Measurements from ENCODE around the gene DDX47. TPM values are rescaled to one million over a fixed set of nuclear protein-coding genes. Genes with fewer than 3 reads are reported as not detected.

The DDX47 gene
- total RNA-seq, 2 experiments from 2014 or later: 153 TPM

DNA sequence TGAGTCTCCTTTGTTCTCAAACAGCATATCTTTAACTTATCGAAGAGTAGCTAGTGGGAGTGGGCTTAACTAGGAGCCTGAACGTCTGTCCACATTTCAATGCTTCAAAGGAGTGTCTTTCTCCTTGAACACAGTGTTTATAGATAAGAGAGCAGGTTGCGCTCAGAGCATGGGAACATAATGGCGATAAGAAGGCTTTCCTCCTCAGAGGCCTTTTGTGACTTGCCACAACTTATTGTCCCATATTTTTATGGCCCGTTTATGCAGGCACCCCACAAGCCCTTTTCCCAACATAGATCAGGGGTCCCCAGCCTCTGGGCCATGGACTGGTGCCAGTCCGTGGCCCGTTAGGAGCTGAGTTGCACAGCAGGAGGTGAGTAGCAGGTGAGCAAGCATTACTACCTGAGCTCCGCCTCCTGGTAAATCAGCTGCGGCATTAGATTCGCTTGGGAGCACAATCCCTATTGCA, 2.6 kb upstream of the DDX47 start:
- intact Hi-C loops (cut with DNase I, micrococcal nuclease): loop anchor here (5.0 to 10.0 kb wide), 2 partner anchors 284 to 453 kb away; partner anchors contain the start of gene BORCS5 (in 1 of the 2)

DNA sequence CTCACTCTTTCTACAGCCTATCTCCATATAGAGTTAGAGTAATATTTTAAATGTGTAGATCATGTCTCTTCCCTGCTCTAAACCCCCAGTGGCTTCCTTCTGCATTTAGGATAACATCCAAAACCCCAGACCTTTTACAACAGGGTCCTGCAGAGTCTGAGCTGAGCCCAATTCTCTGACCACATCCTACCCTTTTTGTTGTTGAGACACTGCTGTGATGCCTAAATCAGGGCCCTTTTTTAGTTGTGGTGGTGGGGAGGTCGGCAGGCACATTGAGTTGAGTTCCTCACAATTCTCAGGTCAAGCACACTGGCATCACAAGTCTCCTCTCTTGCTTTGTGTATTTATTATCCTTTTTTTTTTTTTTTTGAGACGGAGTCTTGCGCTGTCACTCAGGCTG, 1.8 kb upstream of the DDX47 start:
- no peaks in the 10 kb centered on the region for H3K27me3 ChIP-seq (ENCODE audit: control insufficient read depth in 1 of 2, insufficient read depth in 2 of 2, low read length in 2 of 2)
- CTCF ChIA-PET: no interaction called here
- DNase-seq (no peak), ATAC-seq (ENCODE audit: poor library complexity) (no peak)
- H3K9me3 ChIP-seq (ENCODE audit: control insufficient read depth in 1 of 2, insufficient read depth in 1 of 2, low read length in 2 of 2): no peaks in the 10 kb centered on the region
- no peak overlapping the region for H3K4me3 Mint-ChIP-seq
- POLR2A ChIA-PET: interaction anchor here (1.0 kb wide), 1 partner anchor 25 kb away, joined by 4 read pairs; no protein-coding TSS in a partner anchor
- peaks cover 16% of the 10 kb centered on the region for H3K36me3 ChIP-seq (ENCODE audit: insufficient read depth, low read length)
- peaks cover 57% of the 10 kb centered on the region for H3K4me1 ChIP-seq (ENCODE audit: insufficient read depth, low read length)
- TF ChIP-seq, protein P1, sequence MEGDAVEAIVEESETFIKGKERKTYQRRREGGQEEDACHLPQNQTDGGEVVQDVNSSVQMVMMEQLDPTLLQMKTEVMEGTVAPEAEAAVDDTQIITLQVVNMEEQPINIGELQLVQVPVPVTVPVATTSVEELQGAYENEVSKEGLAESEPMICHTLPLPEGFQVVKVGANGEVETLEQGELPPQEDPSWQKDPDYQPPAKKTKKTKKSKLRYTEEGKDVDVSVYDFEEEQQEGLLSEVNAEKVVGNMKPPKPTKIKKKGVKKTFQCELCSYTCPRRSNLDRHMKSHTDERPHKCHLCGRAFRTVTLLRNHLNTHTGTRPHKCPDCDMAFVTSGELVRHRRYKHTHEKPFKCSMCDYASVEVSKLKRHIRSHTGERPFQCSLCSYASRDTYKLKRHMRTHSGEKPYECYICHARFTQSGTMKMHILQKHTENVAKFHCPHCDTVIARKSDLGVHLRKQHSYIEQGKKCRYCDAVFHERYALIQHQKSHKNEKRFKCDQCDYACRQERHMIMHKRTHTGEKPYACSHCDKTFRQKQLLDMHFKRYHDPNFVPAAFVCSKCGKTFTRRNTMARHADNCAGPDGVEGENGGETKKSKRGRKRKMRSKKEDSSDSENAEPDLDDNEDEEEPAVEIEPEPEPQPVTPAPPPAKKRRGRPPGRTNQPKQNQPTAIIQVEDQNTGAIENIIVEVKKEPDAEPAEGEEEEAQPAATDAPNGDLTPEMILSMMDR (IDR thresholded peaks at IDR 0.05): no peak
- no peak overlapping the region for H3K27ac ChIP-seq (ENCODE audit: low read depth in 1 of 2, low read length in 2 of 2)
- no peaks in the 10 kb centered on the region for H3K9me3 Mint-ChIP-seq
- H3K4me1 Mint-ChIP-seq (ENCODE audit: low read depth): peaks cover 66% of the 10 kb centered on the region
- peaks cover 31% of the 10 kb centered on the region for H3K36me3 Mint-ChIP-seq (ENCODE audit: low read depth)
- no peak overlapping the region for H3K4me3 ChIP-seq (ENCODE audit: low read length)
- intact Hi-C loops (cut with DNase I, micrococcal nuclease): loop anchor here (5.0 to 10.0 kb wide), 2 partner anchors 283 to 454 kb away; partner anchors contain the start of gene BORCS5 (in 1 of the 2)
- H3K27ac Mint-ChIP-seq: peak overlapping the region; percentile 58
- no peaks in the 10 kb centered on the region for H3K27me3 Mint-ChIP-seq

More for the DNA sequence above, 2.6 kb upstream of the DDX47 start:
- POLR2A ChIA-PET: interaction anchor here (1.0 kb wide), 1 partner anchor 24 kb away, joined by 4 read pairs; no protein-coding TSS in a partner anchor
- Histone ChIP-seq H3K4me3 (ENCODE audit: low read length) (no peak overlapping the region), H3K27ac (ENCODE audit: low read depth in 1 of 2, low read length in 2 of 2) (no peak overlapping the region), H3K36me3 (ENCODE audit: insufficient read depth, low read length) (peaks cover 9% of the 10 kb centered on the region), H3K4me1 (ENCODE audit: insufficient read depth, low read length) (peaks cover 57% of the 10 kb centered on the region), H3K27me3 (ENCODE audit: control insufficient read depth in 1 of 2, insufficient read depth in 2 of 2, low read length in 2 of 2) (no peaks in the 10 kb centered on the region), H3K9me3 (ENCODE audit: control insufficient read depth in 1 of 2, insufficient read depth in 1 of 2, low read length in 2 of 2) (no peaks in the 10 kb centered on the region)
- H3K36me3 Mint-ChIP-seq (ENCODE audit: low read depth): peaks cover 24% of the 10 kb centered on the region
- H3K9me3 Mint-ChIP-seq: no peaks in the 10 kb centered on the region
- no peak for ATAC-seq (ENCODE audit: poor library complexity)
- CTCF ChIA-PET: no interaction called here
- TF ChIP-seq, protein P1 (IDR thresholded peaks at IDR 0.05): no peak
- peaks cover 65% of the 10 kb centered on the region for H3K4me1 Mint-ChIP-seq (ENCODE audit: low read depth)
- DNase-seq: no peak
- no peaks in the 10 kb centered on the region for H3K27me3 Mint-ChIP-seq
- H3K4me3 Mint-ChIP-seq: no peak overlapping the region
- peak overlapping the region; percentile 97 for H3K27ac Mint-ChIP-seq

DNA sequence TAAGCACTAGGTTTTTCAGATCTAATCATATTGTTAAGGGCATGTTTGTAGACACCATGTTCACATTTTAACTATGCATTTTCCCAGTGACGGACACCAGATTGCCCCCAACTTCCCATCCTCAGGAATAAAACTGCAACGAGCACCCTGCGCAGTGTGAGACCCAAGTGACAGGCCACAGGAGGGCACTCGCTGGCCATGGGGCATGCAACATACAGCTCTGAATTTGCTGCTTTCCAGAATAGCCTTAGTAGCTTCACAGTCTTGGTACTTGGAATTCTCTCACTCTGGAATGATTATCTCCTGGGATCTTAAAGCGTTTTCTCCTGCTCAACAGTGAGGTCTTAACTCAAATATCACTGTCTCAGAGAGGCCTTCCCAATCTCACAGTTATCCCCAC, 972 bp upstream of the DDX47 start:
- DNase-seq (no peak), ATAC-seq (ENCODE audit: poor library complexity) (no peak)
- peak overlapping the region; percentile 57 for H3K27ac Mint-ChIP-seq
- Histone ChIP-seq H3K36me3 (ENCODE audit: insufficient read depth, low read length) (peaks cover 21% of the 10 kb centered on the region), H3K4me1 (ENCODE audit: insufficient read depth, low read length) (peaks cover 50% of the 10 kb centered on the region), H3K9me3 (ENCODE audit: control insufficient read depth in 1 of 2, insufficient read depth in 1 of 2, low read length in 2 of 2) (no peaks in the 10 kb centered on the region), H3K27me3 (ENCODE audit: control insufficient read depth in 1 of 2, insufficient read depth in 2 of 2, low read length in 2 of 2) (no peaks in the 10 kb centered on the region), H3K27ac (ENCODE audit: low read depth in 1 of 2, low read length in 2 of 2) (no peak overlapping the region), H3K4me3 (ENCODE audit: low read length) (no peak overlapping the region)
- intact Hi-C loops (cut with DNase I, micrococcal nuclease): loop anchor here (2.0 to 10.0 kb wide), 3 partner anchors 23 to 455 kb away; partner anchors contain the start of gene BORCS5 (in 1 of the 2)
- peaks cover 68% of the 10 kb centered on the region for H3K4me1 Mint-ChIP-seq (ENCODE audit: low read depth)
- H3K27me3 Mint-ChIP-seq: no peaks in the 10 kb centered on the region
- POLR2A ChIA-PET: interaction anchor here (2.3 to 3.0 kb wide), 3 partner anchors 23 to 87 kb away, joined by 7 to 31 read pairs (median 17); no protein-coding TSS in a partner anchor
- no peaks in the 10 kb centered on the region for H3K9me3 Mint-ChIP-seq
- CTCF ChIA-PET: interaction anchor here (0.8 to 2.0 kb wide), 4 partner anchors 9 to 24 kb away, joined by 3 to 9 read pairs (median 6); no protein-coding TSS in a partner anchor
- TF ChIP-seq, protein P1 (IDR thresholded peaks at IDR 0.05): no peak
- peak overlapping the region; percentile 59 for H3K4me3 Mint-ChIP-seq
- peaks cover 39% of the 10 kb centered on the region for H3K36me3 Mint-ChIP-seq (ENCODE audit: low read depth)

Measured in CD4-positive, alpha-beta T cell (primary cell).